Eye (tissue), 1 donor: ENCODE measurements around the gene TUBGCP6.

ENCODE experiments used
- DNase-seq: peaks from one replicate; pipeline ENCODE4 v3.0.0-alpha.2; 2015

The TUBGCP6 gene

DNA sequence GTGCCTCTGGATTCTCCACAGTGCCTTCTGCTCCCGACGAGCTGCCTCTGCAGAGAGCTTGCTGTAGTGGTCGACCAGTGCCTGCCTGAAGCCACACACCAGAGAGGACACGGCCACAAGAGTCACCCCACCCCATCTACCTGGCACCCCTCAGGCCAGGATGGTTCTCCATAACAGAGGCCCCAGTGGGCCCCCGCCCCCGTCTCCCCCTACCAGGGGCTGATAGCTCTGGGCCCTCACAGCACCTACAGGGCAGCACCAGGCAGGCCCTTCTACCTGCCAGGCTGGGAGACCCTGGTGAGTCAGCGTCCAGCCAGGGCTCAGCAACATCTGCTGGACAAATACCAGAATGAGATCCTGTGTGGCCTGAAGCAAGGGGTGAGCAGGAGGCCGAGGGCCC lies 22.3 kb downstream of the TUBGCP6 start:
- DNase-seq = no peak

DNA sequence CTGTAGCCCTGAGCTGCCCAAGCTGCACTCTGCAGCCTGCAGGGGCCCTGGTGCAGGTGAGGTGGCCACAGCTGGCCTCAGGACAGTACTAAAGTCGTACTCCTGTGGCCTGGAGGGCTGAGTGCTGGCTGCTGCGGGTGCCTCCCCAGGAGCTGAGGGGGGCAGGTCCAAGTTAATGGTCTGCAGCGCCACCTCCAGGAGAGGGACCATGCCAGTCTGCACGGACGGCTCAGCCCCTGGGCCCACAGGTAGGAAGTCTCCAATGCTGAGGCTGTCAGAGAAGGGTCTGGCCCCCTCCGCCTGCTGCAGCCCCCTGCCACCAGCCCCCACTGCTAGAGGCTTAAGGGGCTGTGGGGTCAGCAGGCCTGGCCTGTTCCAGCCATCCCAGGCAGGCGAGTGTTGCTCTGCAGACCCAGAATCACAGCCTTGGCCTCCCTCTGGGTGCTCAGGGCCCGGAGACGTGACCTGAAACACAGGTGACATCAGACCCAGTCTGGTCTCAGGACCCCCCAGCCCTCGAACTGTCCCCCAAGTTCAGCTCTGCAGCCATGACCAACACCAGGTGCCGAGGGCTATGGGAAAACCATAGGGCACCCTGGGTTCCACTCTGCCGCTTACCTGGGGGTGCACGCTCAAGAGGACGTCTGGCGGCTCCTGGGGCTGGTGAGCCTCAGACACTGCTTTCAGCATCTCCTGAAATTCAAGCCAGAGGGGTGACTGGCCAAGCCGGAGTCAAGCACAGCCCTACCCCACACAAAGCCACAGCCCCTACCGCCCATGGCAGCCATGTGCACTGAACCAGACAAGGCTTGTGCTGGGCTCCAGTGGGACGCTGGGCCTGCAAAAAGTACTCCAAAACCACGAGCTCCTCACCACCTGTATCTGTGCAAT lies 23.2 kb downstream of the TUBGCP6 start:
- DNase-seq = no peak

DNA sequence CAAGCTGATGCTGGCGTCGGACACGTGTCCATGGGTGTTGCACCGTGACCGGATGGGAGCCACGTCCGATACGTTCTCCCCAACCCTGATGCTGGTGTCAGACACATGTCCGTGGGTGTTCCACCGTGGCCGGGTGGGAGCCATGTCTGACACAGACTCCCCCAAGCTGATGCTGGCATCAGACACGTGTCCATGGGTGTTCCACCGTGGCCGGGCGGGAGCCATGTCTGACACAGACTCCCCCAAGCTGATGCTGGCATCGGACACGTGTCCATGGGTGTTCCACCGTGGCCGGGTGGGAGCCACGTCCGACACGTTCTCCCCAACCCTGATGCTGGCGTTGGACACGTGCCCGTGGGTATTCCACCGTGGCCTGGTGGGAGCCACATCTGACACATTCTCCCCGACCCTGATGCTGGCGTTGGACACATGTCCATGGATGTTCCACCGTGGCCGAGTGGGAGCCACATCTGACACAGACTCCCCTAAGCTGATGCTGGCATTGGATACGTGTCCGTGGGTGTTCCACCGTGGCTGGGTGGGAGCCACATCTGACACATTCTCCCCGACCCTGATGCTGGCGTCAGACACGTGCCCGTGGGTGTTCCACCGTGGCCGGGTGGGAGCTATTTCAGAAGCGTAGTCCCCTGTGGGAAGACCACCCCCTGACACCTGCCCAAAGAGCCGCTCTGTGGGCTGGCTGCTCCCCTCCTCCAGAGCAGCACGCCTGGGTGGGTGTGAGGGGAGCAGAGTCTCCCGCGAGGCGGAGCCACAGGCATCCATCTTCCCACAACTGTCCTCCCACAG lies 24.0 kb downstream of the TUBGCP6 start:
- DNase-seq = no peak

DNA sequence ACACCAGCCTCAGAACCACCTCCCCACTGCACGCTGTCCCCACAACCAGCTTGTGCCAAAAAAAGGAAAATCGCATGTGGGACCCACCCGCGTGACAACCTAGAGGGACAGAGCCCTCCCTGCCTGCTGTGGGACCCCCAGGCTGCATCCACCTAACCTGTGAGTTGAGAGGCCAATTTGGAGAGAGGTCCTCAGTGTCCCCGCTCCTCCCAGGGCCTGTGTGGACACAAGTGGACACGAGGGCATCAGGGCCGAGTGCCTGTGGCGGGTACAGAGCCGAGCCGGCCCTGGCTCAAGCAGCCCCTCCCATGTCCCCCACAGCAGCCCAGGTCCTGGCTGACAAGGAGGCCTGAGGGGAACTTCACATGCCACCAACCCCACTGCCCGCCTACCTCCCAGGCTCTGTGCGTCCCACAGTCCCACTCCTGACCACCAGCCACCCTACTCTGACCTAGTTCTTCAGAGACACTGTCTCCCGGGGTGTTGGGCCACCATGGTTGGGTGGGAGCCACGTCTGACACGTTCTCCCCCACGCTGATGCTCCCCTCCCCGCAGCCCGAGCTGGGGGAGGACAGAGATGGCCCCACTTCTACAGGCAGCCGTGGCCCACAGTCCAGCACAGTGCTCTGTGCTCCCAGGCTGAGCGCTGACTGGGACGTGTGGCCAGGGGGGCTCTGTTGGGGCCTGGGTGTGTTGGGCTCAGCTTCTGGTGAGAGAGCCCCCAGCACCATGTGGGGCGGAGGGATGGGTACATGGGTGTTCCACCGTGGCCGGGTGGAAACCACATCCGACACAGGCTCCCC lies 24.8 kb downstream of the TUBGCP6 start:
- no peak for DNase-seq

DNA sequence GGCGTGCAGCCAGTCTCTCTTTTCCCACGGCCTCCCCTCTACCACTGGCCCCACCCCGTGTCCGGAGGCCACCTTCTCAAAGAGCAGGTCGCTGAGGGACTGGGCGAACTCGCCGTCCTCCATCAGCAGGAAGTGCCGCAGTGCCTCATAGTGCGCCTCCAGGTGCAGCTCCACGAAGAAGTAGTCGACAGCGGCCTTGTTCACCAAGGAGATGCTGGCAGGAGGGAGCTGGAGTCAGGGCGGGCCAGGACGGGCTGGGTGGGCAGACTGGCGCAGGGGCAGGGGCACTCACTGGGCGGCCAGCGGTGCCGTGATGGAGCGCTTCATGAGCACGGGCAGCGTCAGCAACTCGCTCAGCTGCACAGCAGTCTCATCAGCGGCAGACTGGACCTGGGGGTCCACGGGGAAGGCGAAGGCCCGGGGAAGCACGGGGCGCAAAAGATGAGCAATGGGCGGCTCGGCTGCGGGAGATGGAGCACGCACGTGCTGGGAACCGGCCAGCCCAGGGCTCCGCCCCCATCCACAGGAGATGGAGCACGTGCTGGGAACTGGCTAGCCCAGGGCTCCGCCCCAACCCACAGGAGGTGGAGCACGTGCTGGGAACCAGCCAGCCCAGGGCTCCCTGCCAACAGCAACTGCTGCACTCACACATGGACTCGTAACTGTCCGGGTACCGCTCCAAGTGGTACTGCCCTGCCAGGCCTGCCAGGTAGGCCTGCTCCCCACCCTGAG lies 25.7 kb downstream of the TUBGCP6 start:
- peak; percentile 62 for DNase-seq

DNA sequence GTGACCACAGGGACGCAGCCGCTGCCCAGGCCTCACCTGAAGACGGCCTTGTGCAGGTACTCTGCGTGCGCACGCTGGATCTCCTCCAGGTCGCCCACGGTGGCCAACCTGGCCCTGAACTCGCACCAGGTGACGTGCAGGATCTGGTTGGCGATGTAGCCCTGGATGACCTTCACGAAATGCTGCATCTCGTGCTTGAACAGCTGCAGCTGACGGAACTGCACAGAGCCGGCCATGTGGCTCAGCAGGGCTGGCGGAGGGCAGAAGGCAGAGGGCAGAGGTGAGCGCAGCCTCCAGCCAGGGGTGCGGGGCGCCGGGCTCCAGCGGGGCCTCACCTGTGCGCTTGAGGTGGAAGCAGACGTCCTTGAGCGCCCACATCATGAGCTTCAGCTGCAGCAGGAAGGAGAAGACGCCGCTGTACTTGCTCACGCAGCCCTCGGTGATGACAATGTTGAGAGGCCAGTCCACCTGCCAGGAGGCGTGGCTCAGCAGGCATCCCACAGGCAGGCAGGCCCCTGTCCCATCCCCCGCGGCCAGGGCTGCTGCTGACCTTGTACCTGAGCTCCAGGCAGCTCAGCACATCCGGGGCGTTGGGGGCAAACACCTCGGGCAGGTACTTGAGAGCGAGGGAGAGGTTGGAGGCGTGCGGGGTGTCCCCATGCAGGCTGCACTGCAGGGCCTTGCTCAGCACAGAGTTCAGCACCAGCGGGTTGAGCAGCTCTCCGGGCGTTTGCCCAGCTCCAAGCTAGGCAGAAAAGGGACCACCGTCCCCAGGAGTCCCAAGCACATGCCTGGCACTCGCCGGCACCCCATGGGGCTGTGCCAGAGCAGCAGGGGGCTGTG lies 26.4 kb downstream of the TUBGCP6 start:
- DNase-seq = no peak

DNA sequence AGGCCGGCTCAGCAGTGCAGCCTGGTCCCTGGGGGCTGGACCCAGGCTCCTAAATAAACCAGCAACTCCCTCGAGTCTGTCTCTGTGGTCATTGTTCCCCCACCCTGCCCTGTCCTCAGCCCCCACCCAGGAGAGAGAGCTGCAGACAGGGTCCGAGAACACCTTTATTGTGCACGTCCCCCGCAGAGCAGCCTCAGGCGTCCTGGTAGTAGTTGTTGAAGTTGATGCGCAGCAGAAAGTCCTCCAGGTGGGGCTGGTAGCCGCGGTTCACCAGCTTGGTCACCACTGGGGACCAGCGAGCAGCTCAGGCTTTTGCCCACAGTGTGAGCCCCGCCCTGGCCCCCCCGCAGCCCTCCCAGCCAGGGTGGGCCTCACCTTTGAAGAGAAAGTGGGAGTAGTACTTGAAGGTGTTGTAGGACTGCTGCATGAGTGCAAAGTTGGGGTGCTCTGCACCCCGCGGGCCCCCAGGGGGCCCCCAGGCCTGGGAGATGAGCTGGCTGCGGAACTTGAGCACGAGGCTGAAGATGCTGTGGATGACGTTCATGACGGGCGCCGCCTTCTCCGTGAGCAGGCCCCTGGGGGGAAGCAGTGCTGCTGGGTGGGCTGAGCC lies 27.2 kb downstream of the TUBGCP6 start:
- no peak for DNase-seq

DNA sequence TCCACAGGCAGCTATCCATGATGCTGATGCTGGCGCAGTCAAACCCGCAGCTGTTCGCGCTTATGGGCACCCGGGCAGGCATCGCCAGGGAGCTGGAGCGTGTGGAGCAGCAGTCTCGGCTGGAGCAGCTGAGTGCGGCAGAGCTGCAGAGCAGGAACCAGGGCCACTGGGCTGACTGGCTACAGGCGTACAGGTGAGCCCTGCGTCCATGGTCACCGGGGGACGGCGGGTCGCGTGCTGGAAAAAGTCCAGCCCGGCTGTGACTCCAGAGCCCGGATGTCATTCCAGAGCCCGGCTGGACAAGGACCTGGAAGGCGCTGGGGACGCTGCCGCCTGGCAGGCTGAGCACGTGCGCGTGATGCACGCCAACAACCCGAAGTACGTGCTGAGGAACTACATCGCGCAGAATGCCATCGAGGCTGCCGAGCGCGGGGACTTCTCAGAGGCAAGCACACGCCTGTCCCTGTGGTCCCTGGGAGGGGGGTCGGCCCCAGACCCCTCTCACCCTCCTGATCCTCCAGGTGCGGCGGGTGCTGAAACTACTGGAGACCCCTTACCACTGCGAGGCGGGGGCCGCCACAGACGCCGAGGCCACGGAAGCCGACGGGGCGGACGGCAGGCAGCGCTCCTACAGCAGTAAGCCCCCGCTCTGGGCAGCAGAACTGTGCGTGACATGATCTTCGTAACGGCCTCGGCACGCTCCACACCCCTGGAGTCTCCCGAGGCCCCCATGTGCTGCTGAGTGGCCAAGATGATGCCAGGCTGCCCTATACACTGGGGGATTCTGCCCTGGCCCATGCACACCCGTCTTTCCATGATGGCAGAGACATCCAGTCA lies 27.9 kb downstream of the TUBGCP6 start:
- DNase-seq = no peak

DNA sequence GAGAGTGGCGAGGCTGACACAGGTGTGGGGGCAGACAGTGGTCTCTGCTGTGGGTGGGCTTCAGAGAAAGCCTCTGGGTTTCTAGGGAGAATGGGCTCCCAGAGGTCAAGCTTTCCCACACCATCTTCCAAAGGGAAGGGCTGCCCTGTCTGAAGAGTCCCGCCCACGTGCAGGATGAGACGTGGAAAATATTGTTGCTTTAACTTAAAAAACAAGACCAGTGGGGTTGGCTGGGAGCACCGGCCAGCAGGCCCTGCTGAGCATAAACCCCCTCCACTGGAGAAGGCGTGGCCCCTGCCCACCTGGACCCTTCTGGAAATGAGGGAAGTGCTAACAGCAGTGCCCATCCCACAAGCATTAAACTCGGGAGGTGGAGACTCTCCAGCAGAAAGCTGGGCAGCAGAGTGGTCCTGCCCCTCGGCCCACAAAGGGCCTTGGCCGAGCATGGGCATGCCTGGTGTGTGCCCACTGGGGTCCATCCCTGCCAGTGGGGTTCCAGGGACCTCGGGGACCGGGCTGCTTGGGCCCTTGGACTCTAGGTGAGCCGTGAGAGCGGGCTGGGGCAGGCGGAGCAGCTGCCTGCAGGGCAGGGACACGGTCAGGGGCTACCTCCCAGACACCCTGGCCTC lies 28.7 kb downstream of the TUBGCP6 start:
- DNase-seq = no peak

DNA sequence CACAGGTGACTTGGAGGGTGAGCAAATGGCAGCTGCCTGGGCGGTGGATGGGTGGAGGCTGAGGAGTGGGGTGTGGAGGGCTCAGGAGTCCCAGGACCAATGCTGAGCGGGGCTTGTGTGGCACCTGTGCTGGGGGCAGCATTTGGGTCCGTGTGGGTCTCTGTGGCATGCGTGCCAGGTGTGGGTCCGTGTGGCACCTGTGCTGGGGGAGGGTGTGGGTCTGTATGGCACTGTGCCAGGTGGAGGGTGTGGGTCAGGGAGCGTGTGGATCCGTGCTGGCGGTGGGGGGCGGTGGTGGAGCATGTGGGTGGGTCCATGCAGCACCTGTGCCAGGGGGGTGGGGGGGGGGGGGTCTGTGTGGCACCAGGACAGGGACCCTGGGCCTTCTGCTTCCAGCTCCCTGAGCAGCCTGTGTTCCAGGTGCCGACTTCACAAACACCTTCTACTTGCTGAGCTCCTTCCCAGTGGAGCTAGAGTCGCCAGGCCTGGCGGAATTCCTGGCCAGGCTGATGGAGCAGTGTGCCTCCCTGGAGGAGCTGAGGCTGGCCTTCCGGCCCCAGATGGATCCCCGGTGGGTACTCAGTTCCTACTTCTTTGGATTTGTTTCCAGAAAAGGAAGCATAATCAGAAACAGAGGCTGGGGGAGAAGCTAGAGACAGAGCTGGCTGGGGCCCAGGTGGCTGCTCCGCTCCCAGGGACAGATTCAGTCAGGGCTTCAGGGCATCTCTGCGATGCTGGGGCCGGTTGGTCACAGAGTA lies 29.3 kb downstream of the TUBGCP6 start:
- DNase-seq = no peak

DNA sequence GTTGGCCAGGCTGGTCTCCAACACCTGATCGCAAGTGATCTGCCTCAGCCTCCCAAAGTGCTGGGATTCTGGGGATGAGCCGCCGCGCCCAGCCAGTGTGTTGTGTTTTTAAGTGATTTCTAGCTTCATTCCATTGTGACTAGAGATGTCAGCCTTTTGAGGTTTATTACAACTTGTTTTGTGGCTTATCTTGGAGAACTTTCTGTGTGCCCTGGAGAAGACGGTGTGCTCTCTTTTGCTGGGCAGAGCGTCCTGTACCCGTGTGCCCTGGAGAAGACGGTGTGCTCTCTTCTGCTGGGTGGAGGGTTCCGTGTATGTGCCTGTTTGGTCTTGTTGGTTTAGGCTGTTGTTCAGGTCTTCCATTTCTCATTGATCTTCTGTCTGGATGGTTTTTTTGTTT lies 31.6 kb downstream of the TUBGCP6 start:
- DNase-seq = no peak

DNA sequence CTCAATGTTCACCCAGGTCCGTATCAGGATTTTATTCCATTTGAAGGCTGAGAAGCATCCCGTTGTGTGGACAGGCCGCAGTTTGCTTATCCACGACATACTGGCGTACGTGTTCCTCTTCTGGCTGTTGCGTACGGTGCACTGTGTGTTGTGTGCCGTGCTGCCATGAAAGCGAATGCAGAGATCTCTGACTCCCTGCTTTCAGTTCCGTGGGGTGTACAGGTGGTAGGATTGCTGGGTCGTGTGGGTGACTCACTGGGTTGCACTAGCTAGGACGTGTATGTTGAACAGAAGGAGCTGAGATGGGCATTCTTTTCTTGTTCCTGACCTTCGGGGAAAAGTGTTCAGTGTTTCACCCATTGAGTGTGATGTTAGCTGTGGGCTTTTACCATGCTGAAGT lies 33.7 kb downstream of the TUBGCP6 start:
- no peak for DNase-seq

DNA sequence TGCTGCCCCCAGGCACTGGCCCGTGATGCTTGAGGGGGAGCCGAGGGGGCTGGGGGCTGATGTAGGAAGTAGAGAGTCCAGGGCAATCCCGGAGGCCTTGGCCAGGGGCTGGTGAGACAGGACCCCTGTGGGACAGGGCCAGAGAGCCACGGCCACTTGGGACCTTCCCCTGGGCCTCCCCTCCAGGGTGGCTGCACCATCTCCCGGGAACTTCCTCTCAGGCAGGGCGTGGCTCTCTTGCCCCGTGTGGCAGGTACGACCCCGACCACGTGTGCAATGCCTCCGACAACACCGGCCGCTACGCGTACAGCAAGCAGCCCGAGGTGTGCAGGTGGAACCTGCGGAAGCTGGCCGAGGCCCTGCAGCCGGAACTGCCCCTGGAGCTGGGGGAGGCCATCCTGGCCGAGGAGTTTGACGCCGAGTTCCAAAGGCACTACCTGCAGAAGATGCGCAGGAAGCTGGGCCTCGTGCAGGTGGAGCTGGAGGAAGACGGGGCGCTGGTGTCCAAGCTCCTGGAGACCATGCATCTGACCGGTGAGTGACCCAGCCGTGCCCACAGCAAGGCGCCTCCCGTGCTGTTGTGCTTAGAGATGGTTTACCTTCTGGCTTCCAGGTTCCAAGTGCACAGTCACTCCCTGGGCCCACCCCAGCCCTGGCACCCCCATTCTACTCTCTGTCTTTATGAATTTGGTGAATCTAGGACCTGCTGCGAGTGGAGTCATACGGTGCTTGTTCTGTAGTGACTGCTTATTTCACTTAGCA lies 34.3 kb downstream of the TUBGCP6 start:
- no peak for DNase-seq

DNA sequence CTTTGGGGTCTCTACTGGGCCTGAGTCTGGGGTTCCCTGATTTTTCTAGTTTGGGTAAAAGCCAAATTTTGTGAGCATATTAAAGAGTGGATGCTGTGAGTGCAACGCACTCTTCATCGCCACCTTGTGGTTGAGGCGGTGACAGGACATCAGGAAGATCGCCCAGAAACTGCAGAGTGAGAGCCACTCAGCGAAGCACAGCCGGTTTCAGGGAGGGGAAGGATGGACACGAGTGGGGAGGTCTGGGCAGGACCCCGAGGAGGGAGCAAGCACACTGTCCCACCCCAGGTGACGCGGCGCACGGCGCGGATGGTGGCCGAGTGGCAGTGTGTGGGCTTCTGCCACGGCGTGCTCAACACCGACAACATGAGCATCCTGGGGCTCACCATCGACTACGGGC lies 34.9 kb downstream of the TUBGCP6 start:
- DNase-seq = peak; percentile 84

DNA sequence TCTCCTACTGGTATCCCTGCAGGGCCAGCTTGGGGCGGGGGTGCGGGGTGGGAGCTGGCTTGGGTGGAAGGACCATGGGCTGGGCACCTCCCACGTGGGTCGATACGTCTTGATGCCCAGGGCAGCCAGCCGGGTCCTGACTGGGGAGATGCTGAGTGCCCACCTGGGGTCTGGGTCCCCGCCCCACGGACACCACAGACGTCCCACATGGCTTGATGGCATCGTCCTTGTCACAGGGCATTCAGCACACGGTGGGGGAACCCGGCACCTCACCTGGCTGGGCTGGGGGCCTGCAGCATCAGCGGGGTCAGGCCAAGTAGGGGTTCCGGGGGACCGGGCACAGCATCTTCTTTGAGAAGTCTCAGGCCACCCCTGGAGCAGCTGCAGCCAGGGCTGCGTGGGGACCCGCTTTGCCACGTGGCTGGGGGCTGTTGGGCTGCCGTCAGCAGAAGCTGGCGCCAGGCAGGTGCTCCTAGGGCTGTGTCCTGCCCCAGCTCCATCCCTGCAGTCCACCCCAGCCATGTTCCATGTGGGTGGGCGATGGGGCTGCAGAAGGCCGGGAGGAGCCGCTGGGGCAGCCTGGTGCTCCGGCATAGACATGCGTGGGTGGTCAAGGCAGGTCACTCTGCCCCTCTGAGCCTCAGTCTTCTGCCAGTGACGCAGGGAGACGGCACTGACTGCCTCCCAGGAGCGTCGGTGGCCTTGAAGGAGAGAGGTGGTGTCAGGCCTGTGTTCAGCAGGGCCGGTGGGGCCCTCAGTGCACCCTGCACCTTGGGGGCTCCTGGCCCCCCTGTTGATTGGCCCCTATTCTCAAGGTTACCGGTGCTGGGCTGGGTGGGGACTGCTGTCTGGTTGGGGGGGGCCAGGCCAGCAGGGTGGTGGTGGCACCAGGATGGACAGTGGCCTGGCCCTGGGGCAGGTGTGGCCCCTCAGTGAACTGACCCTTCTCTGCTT lies 35.6 kb downstream of the TUBGCP6 start:
- DNase-seq = no peak

DNA sequence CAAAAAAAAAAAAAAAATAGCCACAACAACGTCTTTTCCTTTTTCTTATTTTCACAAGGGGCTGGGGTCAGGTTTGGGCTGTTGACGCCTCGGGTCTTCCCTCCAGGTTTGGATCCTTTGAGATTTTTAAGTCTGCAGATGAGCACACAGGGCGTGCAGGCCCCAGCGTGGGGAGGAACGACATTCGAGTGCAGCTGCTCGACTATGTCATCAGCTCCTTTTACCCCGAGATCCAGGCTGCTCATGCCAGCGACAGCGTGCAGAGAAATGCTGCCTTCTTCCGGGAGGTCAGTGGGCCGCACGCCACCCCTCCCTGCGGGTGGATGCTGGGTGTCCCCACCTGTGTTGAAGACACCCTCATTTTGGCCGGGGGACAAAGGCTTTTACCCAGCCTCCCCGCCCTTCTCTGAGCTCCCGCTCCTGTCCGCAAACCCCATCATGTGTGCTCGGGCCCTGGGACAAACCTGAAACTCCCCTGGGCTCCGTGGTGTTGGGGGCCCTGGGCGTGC lies 36.3 kb downstream of the TUBGCP6 start:
- DNase-seq = no peak
